GM18873 (cell line): ENCODE data around the gene PTPRN2.
"Not testable (repeated sequence)": the region's sequence is repeated elsewhere in the genome, so short reads cannot be mapped to it uniquely, and the experiment has no call there.

Experiments
- ATAC-seq: cut with Tn5 transposase; IDR thresholded peaks from one replicate; pipeline ENCODE4 v1.9.1; 2021; ENCODE audit warnings: mild to moderate bottlenecking, moderate library complexity, moderate number of reproducible peaks; ENCODE audit not compliant: unreplicated experiment, low FRiP score

Gene PTPRN2

GRCh38 chr7:157568770-157569584 lies 1018.6 kb downstream of the PTPRN2 start:
- no peak for ATAC-seq

- no peak for ATAC-seq
Observed at GRCh38 chr7:157568106-157568769, 1019.4 kb downstream of the PTPRN2 start.

- no peak for ATAC-seq
Observed at GRCh38 chr7:157567666-157568065, 1020.0 kb downstream of the PTPRN2 start.

DNA sequence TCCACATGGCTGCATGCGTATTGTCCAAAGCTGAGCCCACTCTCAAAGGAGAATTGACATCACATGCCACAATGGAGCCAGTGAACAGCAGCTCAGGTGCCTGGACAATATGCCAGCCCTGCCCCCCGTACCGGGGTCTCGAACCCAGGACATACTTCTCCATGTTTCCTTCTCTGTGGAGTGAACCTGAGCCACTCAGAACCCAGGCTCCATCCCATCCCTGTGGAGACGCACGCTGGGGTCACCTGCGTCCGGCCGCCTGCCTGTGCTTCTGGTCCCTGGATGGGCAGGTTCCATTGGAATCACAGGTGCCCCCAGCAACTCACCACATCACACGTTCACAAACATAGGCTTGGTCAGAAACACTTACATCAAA lies 1021.0 kb downstream of the PTPRN2 start:
- ATAC-seq, result no peak

- no peak for ATAC-seq
Observed at GRCh38 chr7:157565981-157566630, 1021.5 kb downstream of the PTPRN2 start.

GRCh38 chr7:157565201-157565626 lies 1022.4 kb downstream of the PTPRN2 start:
- no peak for ATAC-seq

DNA sequence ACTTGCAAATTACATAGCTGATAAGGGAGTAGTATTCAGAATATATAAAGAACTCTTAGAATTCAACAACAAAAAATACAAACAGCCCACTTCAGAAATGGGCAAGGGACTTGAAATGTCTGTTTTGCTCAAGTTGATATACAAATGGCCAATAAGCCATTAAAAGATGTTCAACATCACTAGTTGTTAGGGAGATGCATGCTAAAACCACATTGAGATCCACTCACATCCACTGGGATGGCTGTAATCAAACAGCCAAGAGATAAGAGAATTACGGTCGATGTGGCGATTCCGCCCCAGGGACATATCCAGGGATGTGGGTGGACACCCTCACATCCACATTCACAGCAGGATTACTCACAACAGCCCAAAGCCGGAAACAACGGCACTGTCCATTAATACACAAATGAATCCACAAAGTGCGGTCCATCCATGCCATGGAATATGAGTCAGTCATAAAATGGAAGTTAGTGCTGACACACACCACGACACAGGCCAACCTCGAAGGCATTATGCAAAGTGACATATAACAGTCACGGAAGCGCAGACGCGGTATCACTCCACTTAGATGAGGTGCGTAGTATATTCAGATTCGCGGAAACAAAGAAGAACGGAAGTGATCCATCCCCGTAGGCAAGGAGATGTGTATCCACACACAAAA lies 1023.0 kb downstream of the PTPRN2 start:
- no peak for ATAC-seq

DNA sequence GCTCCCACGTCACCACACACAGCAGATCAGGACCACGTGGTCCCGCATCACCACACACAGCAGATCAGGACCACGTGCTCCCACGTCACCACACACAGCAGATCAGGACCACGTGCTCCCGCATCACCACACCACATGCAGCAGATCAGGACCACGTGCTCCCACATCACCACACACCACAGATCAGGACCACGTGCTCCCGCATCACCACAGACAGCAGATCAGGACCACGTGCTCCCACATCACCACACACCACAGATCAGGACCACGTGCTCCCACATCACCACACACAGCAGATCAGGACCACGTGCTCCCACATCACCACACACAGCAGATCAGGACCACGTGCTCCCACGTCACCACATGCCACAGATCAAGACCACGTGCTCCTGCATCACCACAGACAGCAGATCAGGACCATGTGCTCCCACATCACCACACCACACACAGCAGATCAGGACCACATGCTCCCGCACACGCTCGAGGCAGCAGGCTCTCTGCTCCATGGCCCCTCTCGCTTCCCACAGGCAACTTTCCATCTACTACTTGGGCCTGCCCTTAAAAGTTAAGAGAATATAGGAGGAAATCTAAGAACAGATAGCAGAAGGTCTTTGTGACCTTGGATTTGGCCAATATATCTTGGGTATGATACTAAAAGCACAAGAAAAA lies 1024.0 kb downstream of the PTPRN2 start:
- not testable (repeated sequence) for ATAC-seq

GRCh38 chr7:157562522-157563398 lies 1024.9 kb downstream of the PTPRN2 start:
- not testable (repeated sequence) for ATAC-seq

DNA sequence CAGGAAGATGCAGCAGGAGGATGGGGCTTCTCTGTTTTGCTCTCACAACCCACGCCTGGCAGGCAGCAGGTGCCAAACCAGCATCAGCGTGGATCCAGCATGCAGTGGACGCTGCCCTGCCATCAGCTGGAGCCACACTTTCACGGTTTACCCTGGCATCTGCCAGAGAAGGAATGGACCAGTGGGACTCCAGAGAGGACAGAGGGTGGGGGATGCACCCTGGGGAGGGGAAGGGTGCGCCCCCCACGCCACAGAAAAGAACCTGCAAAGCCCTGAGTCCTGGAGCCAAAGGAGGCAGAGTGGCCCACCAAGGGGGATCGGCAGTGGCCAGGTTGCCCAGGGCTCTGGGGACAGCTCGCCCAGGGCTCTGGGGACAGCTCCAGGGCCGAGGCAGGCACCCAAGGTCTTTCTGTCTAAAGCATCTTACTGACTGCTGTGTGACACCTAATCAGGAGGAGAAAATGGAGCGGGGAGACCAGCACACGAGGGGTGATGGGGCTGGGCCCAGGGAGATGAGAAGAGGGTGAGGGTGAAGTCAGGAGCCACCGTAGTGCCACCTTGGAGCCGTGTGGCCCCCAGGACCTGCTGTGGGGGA lies 1025.7 kb downstream of the PTPRN2 start:
- ATAC-seq, result no peak

DNA sequence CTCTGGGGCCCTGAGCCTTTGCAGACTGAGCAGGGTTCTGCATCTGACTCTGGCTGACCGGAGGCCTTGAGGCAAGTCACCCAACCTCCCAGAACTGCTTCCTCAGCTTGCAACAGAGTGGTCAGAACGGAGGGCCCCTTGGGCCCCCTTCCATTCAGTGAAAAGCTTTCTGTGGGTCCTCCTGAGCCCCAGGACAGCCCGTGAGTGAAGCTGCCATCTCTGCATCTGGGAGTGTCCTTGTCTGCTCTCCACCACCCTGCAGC lies 1026.2 kb downstream of the PTPRN2 start:
- no peak for ATAC-seq

- no peak for ATAC-seq
Observed at GRCh38 chr7:157560710-157561522, 1026.7 kb downstream of the PTPRN2 start.

GRCh38 chr7:157560258-157560654 lies 1027.4 kb downstream of the PTPRN2 start:
- no peak for ATAC-seq

DNA sequence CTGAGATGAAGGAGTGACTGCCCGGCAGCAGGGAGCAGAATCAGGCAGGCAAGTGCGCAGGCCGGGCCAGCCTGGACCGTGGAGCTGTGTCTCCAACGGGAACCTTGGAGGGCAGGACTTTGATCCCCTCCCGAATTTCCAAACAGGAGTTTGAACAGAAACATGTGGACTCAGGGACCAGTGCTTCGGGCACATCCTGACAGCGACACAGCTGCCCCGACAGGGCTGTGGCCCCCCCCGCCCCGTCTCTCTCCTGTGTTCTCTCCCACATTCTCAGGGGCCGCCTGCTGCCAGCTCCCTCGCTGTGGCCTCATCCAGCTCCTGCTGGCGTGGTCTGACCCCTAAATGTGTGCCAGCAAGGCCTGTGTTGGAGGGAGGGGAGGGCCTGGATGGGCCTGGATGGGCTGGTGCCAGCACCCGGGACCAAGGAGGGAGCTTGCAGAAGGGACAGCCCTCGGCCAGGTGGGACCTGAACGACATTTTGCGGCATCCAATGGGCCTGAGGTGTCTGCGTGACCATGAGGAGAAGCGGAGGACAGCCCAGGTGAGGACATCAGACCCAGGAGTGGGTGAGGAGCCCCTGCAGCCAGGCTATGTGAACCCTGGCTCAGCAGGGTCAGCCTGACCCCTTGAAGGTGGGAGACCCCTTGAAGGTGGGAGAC lies 1027.9 kb downstream of the PTPRN2 start:
- ATAC-seq, result no peak

DNA sequence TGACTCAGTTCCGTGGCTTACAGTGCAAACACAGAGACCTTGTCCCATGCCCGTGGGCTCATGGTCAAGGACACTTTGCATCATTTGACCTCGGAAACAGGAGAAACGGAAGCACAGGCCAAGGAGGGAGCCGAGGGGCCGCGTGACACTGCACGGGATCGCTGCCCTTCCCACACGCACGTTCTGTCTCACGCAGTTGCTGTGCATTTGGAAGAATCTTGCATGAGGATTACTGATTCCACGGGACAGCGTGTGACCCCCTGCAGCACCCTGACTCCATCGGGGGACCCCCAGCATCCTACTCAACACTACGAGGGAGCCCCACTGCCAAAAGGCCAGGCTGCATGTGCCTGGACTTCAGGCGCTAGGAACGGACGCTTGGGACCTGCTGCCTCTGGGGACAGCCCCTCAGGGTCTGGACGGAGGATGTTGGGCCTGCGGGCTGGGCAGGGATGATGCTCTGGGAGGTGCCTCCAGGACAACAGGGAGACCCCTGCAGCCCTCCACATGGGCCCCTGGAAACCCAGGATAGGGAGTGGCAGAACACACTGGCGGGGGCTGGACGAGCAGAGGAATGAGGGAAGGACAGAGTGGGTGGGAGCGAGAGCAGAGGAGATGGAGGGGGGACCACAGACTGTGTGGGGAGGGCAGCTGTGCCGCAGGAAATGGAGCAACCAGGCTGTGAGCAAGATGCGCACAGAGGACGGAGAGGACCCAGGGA lies 1028.6 kb downstream of the PTPRN2 start:
- ATAC-seq, result no peak

GRCh38 chr7:157558516-157558874 lies 1029.1 kb downstream of the PTPRN2 start:
- no peak for ATAC-seq

DNA sequence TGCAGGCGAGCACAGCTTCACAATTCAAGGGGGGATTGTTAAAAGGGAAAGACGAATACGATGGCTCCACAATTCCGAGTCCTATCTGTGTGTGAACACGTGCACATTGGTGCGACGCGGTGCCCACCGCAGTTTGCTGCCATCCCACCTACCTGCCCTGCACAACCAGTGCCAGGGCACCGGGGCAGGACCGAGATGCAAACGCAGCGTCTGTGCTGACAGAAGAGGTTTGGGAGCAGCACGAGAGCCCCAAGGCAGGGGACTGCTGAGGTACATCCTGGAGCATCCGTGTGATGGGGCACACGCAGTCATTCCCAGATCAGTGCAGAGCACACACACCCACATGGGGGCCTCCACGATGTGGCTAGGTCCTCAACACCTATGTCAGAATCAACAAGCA lies 1029.6 kb downstream of the PTPRN2 start:
- no peak for ATAC-seq
